ENCODE results near the gene SUSD4. TPM values are rescaled to one million over a fixed set of nuclear protein-coding genes. Genes with fewer than 3 reads are reported as not detected.

Gene SUSD4
- total RNA-seq, 1 donor from 2014 or later: not detected

- no peak for DNase-seq (ENCODE audit: low spot score in 2 of 2)
- no peaks in the 10 kb centered on the region for H3K9me3 ChIP-seq
- intact Hi-C loops (cut with DNase I): no loop called here
- H3K36me3 ChIP-seq: no peaks in the 10 kb centered on the region
- H3K27ac ChIP-seq: no peak overlapping the region
- H3K4me3 ChIP-seq: no peak overlapping the region
- H3K27me3 ChIP-seq: no peaks in the 10 kb centered on the region
- no peaks in the 10 kb centered on the region for H3K4me1 ChIP-seq
- TF ChIP-seq CTCF (IDR thresholded peaks at IDR 0.05): no peak
Observed at GRCh38 chr1:223271085-223271781, 92.7 kb downstream of the SUSD4 start.

GRCh38 chr1:223270155-223270554 lies 93.8 kb downstream of the SUSD4 start:
- Histone ChIP-seq H3K36me3 (no peaks in the 10 kb centered on the region), H3K4me3 (no peak overlapping the region), H3K27me3 (no peaks in the 10 kb centered on the region), H3K9me3 (no peaks in the 10 kb centered on the region), H3K4me1 (no peaks in the 10 kb centered on the region), H3K27ac (no peak overlapping the region)
- TF ChIP-seq CTCF (IDR thresholded peaks at IDR 0.05): no peak
- intact Hi-C loops (cut with DNase I): no loop called here
- no peak for DNase-seq (ENCODE audit: low spot score in 2 of 2)

- H3K27ac ChIP-seq: no peak overlapping the region
- no peaks in the 10 kb centered on the region for H3K36me3 ChIP-seq
- no peak for DNase-seq (ENCODE audit: low spot score in 2 of 2)
- no peaks in the 10 kb centered on the region for H3K4me1 ChIP-seq
- no peaks in the 10 kb centered on the region for H3K27me3 ChIP-seq
- intact Hi-C loops (cut with DNase I): no loop called here
- H3K4me3 ChIP-seq: no peak overlapping the region
- TF ChIP-seq CTCF (IDR thresholded peaks at IDR 0.05): no peak
- H3K9me3 ChIP-seq: no peaks in the 10 kb centered on the region
Observed at GRCh38 chr1:223269006-223269405, 95.0 kb downstream of the SUSD4 start.

- Histone ChIP-seq H3K27me3 (no peaks in the 10 kb centered on the region), H3K4me1 (no peaks in the 10 kb centered on the region), H3K4me3 (no peak overlapping the region), H3K27ac (no peak overlapping the region), H3K36me3 (no peaks in the 10 kb centered on the region), H3K9me3 (no peaks in the 10 kb centered on the region)
- no peak for DNase-seq (ENCODE audit: low spot score in 2 of 2)
- TF ChIP-seq CTCF (IDR thresholded peaks at IDR 0.05): no peak
- intact Hi-C loops (cut with DNase I): no loop called here
Observed at GRCh38 chr1:223266632-223267172, 97.3 kb downstream of the SUSD4 start.

- no peak for TF ChIP-seq CTCF (IDR thresholded peaks at IDR 0.05)
- no peak for DNase-seq (ENCODE audit: low spot score in 2 of 2)
- Histone ChIP-seq H3K27ac (no peak overlapping the region), H3K27me3 (no peaks in the 10 kb centered on the region), H3K9me3 (no peaks in the 10 kb centered on the region), H3K4me3 (no peak overlapping the region), H3K36me3 (no peaks in the 10 kb centered on the region), H3K4me1 (no peaks in the 10 kb centered on the region)
- intact Hi-C loops (cut with DNase I): no loop called here
Observed at GRCh38 chr1:223264983-223265908, 98.7 kb downstream of the SUSD4 start.

All from ascending aorta (tissue), 2 donors.